SK-N-SH treated with all-trans-retinoic acid at 6 μM for 48 hours (cell line): ENCODE results near the gene PLBD1.

Source experiments
- ATAC-seq: fragments of 200-7000 bp; cut with Tn5 transposase; 3 replicates; pipeline ENCODE4 v1.9.1; 2020; ENCODE audit warnings: mild to moderate bottlenecking, moderate library complexity
- BACH2 ChIP-seq: fragments of 250-450 bp; sonication (Bioruptor Pico); IDR thresholded peaks from 2 replicates; pipeline ENCODE4 v1.9.0; 2021; ENCODE audit warnings: mild to moderate bottlenecking, borderline replicate concordance
- CSDC2 ChIP-seq: fragments of 250-450 bp; sonication (Bioruptor Pico); IDR thresholded peaks from 2 replicates; pipeline ENCODE4 v1.5.0; 2020; ENCODE audit warnings: mild to moderate bottlenecking, moderate library complexity
- ESRRG ChIP-seq: fragments of 250-450 bp; sonication (Bioruptor Pico); IDR thresholded peaks from 2 replicates; pipeline ENCODE4 v1.6.1; 2021; ENCODE audit warnings: mild to moderate bottlenecking
- GLIS3 ChIP-seq: fragments of 250-450 bp; sonication (Bioruptor Pico); IDR thresholded peaks from 2 replicates; pipeline ENCODE4 v1.5.0; 2020; ENCODE audit warnings: mild to moderate bottlenecking, moderate library complexity
- ISL1 ChIP-seq: fragments of 250-450 bp; sonication (Bioruptor Pico); IDR thresholded peaks from 2 replicates; pipeline ENCODE4 v2.1.2; 2022; ENCODE audit warnings: mild to moderate bottlenecking, moderate library complexity
- OSR1 ChIP-seq: fragments of 250-450 bp; sonication (Bioruptor Pico); IDR thresholded peaks from 2 replicates; pipeline ENCODE4 v1.8.0; 2022; ENCODE audit warnings: moderate library complexity, mild to moderate bottlenecking, inconsistent platforms
- PPARA ChIP-seq: fragments of 250-450 bp; sonication (Bioruptor Pico); IDR thresholded peaks from 2 replicates; pipeline ENCODE4 v1.5.0; 2020; ENCODE audit warnings: mild to moderate bottlenecking, borderline replicate concordance
- RARB ChIP-seq: fragments of 250-450 bp; sonication (Bioruptor Pico); IDR thresholded peaks from 2 replicates; pipeline ENCODE4 v1.8.0; 2021; ENCODE audit warnings: mild to moderate bottlenecking, moderate library complexity
- SNAI2 ChIP-seq: fragments of 250-450 bp; sonication (Bioruptor Pico); IDR thresholded peaks from 2 replicates; pipeline ENCODE4 v1.5.0; 2020; ENCODE audit warnings: mild to moderate bottlenecking, moderate library complexity
- TCF4 ChIP-seq: fragments of 250-450 bp; sonication (Bioruptor Pico); IDR thresholded peaks from 2 replicates; pipeline ENCODE4 v1.8.0; 2021; ENCODE audit warnings: mild to moderate bottlenecking, moderate library complexity, borderline replicate concordance
- ZNF565 ChIP-seq: fragments of 450-650 bp; formaldehyde crosslinking; conservative IDR thresholded peaks from 2 replicates; pipeline ENCODE4 v1.5.0; 2020; ENCODE audit warnings: low read depth, mild to moderate bottlenecking, moderate library complexity
- ZNF70 ChIP-seq: fragments of 450-650 bp; formaldehyde crosslinking; IDR thresholded peaks from 2 replicates; pipeline ENCODE4 v1.5.0; 2020; ENCODE audit warnings: mild to moderate bottlenecking, moderate library complexity
- ZNF8 ChIP-seq: fragments of 450-650 bp; formaldehyde crosslinking; IDR thresholded peaks from 2 replicates; pipeline ENCODE4 v1.5.0; 2020; ENCODE audit warnings: mild to moderate bottlenecking, moderate library complexity
- TF ChIP-seq, protein P1 (sequence below): fragments of 250-450 bp; sonication (Bioruptor Pico); IDR thresholded peaks from 2 replicates; pipeline ENCODE4 v1.5.1; 2020; ENCODE audit warnings: low read depth, mild to moderate bottlenecking, moderate library complexity
- TF ChIP-seq, protein P2 (sequence below): fragments of 250-450 bp; sonication (Bioruptor Pico); IDR thresholded peaks from 2 replicates; pipeline ENCODE4 v1.5.1; 2021; ENCODE audit warnings: mild to moderate bottlenecking, moderate library complexity
- TF ChIP-seq, protein P3 (sequence below): fragments of 250-450 bp; sonication (Bioruptor Pico); IDR thresholded peaks from 2 replicates; pipeline ENCODE4 v1.8.0; 2021; ENCODE audit warnings: low read depth, mild to moderate bottlenecking, moderate library complexity, borderline replicate concordance
- TF ChIP-seq, protein P4 (sequence below): fragments of 250-450 bp; sonication (Bioruptor Pico); IDR thresholded peaks from 2 replicates; pipeline ENCODE4 v1.8.0; 2020; ENCODE audit warnings: mild to moderate bottlenecking, moderate library complexity, borderline replicate concordance

Gene PLBD1

DNA sequence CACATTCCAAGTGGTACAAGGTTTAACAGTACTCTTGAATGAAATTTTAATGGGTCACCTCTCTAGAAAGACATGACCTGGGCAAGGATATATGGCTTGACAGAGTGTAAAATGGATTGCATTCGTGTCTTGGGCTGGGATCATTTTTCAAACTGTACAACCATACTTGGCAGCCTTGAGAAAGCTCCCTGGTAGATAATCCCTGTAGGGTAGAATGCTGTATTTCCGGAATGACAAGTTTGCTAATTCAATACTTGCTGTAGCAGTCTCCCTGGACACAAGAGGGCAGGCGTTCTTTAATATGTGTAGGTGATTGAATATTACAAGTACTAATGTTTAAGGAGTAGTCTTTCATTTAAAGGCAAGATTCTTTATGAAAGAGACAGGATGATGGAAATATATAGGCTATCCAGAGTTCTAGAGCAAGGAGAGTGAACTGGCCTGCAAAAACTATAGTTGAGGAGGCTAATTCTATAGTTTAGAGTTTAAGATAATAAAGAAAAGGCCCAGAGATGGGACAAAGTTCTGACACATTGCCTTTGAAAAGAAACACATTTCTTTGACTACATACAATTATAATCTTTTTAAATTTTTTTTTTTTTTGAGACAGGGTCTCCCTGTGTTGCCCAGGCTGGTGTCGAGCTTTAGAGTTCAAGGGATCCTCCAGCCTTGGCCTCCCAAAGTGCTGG, 53.4 kb downstream of the PLBD1 start:
- TF ChIP-seq ZNF70 (CRISPR knock-in tag): no peak
- TF ChIP-seq, protein P1, sequence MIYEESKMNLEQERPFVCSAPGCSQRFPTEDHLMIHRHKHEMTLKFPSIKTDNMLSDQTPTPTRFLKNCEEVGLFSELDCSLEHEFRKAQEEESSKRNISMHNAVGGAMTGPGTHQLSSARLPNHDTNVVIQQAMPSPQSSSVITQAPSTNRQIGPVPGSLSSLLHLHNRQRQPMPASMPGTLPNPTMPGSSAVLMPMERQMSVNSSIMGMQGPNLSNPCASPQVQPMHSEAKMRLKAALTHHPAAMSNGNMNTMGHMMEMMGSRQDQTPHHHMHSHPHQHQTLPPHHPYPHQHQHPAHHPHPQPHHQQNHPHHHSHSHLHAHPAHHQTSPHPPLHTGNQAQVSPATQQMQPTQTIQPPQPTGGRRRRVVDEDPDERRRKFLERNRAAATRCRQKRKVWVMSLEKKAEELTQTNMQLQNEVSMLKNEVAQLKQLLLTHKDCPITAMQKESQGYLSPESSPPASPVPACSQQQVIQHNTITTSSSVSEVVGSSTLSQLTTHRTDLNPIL (CRISPR knock-in tag): no peak
- TF ChIP-seq TCF4: no peak
- no peak for TF ChIP-seq CSDC2 (CRISPR knock-in tag)
- TF ChIP-seq RARB: no peak
- no peak for TF ChIP-seq GLIS3 (CRISPR knock-in tag)
- ATAC-seq: peak; percentile 60

DNA sequence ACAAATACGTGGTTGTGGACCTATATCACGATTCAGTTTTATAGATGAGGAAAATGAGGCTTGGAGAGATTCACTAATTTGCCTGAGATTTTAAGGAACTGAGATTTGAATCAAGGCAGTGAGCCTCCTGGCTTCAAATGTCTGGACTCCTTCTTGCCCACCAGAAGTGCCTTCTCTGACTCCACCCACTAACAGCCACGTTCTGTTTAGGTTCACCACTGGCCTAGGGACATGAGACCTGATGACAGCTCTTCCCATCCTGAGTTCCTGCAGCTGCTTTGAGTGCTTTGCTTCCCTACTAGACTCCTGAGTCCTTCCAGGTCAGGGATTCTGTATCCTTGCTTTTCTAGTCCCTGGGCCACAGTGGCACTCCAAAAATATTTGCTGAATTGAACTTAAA, 57.1 kb downstream of the PLBD1 start:
- TF ChIP-seq SNAI2 (CRISPR knock-in tag): no peak
- no peak for TF ChIP-seq ESRRG (CRISPR knock-in tag)
- TF ChIP-seq RARB: no peak
- no peak for TF ChIP-seq PPARA (CRISPR knock-in tag)
- no peak for TF ChIP-seq CSDC2 (CRISPR knock-in tag)
- no peak for TF ChIP-seq BACH2 (CRISPR knock-in tag)
- TF ChIP-seq ZNF70 (CRISPR knock-in tag): no peak
- TF ChIP-seq, protein P2, sequence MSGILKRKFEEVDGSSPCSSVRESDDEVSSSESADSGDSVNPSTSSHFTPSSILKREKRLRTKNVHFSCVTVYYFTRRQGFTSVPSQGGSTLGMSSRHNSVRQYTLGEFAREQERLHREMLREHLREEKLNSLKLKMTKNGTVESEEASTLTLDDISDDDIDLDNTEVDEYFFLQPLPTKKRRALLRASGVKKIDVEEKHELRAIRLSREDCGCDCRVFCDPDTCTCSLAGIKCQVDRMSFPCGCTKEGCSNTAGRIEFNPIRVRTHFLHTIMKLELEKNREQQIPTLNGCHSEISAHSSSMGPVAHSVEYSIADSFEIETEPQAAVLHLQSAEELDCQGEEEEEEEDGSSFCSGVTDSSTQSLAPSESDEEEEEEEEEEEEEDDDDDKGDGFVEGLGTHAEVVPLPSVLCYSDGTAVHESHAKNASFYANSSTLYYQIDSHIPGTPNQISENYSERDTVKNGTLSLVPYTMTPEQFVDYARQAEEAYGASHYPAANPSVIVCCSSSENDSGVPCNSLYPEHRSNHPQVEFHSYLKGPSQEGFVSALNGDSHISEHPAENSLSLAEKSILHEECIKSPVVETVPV: no peak
- TF ChIP-seq OSR1 (CRISPR knock-in tag): no peak
- TF ChIP-seq ZNF8 (CRISPR knock-in tag): no peak
- TF ChIP-seq, protein P3, sequence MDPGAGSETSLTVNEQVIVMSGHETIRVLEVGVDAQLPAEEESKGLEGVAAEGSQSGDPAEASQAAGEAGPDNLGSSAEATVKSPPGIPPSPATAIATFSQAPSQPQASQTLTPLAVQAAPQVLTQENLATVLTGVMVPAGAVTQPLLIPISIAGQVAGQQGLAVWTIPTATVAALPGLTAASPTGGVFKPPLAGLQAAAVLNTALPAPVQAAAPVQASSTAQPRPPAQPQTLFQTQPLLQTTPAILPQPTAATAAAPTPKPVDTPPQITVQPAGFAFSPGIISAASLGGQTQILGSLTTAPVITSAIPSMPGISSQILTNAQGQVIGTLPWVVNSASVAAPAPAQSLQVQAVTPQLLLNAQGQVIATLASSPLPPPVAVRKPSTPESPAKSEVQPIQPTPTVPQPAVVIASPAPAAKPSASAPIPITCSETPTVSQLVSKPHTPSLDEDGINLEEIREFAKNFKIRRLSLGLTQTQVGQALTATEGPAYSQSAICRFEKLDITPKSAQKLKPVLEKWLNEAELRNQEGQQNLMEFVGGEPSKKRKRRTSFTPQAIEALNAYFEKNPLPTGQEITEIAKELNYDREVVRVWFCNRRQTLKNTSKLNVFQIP (CRISPR knock-in tag): no peak
- no peak for TF ChIP-seq ZNF565 (CRISPR knock-in tag)
- no peak for TF ChIP-seq GLIS3 (CRISPR knock-in tag)
- no peak for ATAC-seq

DNA sequence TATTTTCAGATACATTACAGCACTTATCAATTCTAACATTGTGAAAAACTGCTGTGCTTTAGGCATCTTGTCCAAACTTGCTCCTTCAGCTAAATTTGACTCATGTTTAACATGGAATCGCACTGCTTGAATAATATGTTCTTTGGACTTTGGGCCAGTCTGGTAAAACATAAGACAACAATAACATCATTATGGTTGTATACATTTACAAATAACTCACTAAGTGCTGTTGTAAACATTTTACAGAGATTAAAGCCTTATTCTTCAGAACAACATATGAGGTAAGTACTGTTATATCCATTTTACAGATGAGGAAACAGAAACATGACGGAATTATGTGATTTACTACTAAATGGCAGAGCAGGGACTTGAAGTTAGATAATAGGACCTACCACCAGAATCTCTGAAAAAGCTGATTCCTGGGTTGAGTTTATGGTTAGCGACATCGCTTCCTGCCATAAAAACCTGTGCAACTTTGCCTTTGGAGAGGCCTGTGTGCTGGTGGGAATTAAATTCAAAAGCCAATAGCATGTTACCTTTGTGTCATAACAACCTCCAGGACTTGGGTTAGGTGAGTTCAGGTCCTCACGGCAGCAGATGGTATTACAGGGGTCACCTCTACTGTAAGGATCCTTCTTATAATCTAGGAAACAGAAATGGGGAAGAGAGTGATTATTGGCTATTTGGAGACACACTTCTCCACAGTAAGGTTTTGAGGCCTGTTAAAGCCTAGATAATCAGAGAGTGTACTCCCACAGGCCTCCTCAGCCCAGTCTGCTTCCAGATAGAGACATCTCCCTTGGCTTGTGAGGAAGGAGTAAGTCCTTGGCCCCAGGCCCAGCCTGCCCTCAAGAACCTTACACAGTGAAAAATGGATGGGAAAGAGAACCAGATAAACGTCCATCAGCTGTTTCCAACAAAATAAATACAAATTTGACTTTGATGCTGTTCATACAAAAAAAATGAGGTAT, 61.8 kb downstream of the PLBD1 start:
- no peak for ATAC-seq
- no peak for TF ChIP-seq ISL1 (CRISPR knock-in tag)
- TF ChIP-seq, all 23 proteins: peak for 0

DNA sequence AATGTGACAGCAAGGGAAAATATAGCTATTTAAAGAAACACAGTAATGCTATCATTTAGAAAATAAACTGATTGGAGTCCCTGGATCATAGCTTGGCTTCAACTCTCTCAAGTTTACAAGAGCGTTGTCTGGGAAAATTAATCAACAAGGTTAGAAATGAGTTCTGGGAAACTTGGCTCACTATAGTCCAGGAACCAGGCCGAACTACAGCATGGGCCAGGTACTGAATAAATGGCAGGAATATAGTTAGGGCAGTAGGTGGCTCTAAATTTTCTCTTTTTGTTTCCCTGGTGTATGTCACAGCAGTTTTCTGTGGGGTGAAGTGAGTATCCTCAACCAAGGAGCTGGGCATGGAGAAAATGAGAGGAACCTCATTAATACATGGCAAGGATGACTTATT, 72.4 kb downstream of the PLBD1 start:
- TF ChIP-seq ZNF8 (CRISPR knock-in tag): no peak
- TF ChIP-seq, protein P3 (CRISPR knock-in tag): no peak
- TF ChIP-seq, protein P4, sequence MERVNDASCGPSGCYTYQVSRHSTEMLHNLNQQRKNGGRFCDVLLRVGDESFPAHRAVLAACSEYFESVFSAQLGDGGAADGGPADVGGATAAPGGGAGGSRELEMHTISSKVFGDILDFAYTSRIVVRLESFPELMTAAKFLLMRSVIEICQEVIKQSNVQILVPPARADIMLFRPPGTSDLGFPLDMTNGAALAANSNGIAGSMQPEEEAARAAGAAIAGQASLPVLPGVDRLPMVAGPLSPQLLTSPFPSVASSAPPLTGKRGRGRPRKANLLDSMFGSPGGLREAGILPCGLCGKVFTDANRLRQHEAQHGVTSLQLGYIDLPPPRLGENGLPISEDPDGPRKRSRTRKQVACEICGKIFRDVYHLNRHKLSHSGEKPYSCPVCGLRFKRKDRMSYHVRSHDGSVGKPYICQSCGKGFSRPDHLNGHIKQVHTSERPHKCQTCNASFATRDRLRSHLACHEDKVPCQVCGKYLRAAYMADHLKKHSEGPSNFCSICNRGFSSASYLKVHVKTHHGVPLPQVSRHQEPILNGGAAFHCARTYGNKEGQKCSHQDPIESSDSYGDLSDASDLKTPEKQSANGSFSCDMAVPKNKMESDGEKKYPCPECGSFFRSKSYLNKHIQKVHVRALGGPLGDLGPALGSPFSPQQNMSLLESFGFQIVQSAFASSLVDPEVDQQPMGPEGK: no peak
- no peak for ATAC-seq
